Sigmoid colon (tissue), 7 donors: ENCODE measurements around the gene SLC41A1. TPM values are rescaled to one million over a fixed set of nuclear protein-coding genes. Genes with fewer than 3 reads are reported as not detected.

ENCODE experiments used
- DNase-seq: peaks from one replicate; pipeline ENCODE4 v3.0.0-alpha.2; 2019
- H3K27ac ChIP-seq, 4 donors: fragments of 200-600 bp; sonication (generic); one replicate each; pipeline ENCODE4 v1.5.1; 2016 to 2019; ENCODE audit warnings: mild to moderate bottlenecking in 1 of 4
- H3K27me3 ChIP-seq, 3 donors: fragments of 200-600 bp; sonication (generic); one replicate each; pipeline ENCODE4 v1.5.1; 2019; ENCODE audit warnings: mild to moderate bottlenecking in 1 of 3
- H3K36me3 ChIP-seq, 4 donors: fragments of 200-600 bp; sonication (generic); one replicate each; pipeline ENCODE4 v1.5.1; 2016 to 2019
- H3K4me1 ChIP-seq, 4 donors: fragments of 200-600 bp; sonication (generic); one replicate each; pipeline ENCODE4 v1.5.1; 2017 to 2019
- H3K4me3 ChIP-seq, 4 donors: fragments of 200-600 bp; sonication (generic); one replicate each; pipeline ENCODE4 v1.5.1; 2017 to 2019; ENCODE audit warnings: mild to moderate bottlenecking in 2 of 4, moderate library complexity in 1 of 4
- H3K9me3 ChIP-seq, 4 donors: fragments of 200-600 bp in 3 of 4; sonication (generic) in 3 of 4; one replicate each; pipeline versions ENCODE4 v1.5.1 to v1.6.1; 2013 to 2019
- EP300 ChIP-seq, 4 donors: sonication (generic); formaldehyde crosslinking; IDR thresholded peaks; one replicate each; pipeline ENCODE4 v1.6.1; 2017; ENCODE audit warnings: antibody characterized with exemption in 4 of 4
- POLR2A ChIP-seq, 2 donors: fragments of 450-650 bp; IDR thresholded peaks; one replicate each; pipeline ENCODE4 v1.6.1; 2016; ENCODE audit warnings: antibody characterized with exemption in 2 of 2, mild to moderate bottlenecking in 2 of 2, moderate library complexity in 2 of 2
- POLR2AphosphoS5 ChIP-seq, 4 donors: sonication (generic); formaldehyde crosslinking; IDR thresholded peaks; one replicate each; pipeline ENCODE4 v1.6.1; 2017; ENCODE audit warnings: antibody characterized with exemption in 4 of 4
- WGBS, 2 donors: extraction: QIAGEN DNeasy Blood & Tissue Kit; methylation state at CpG; one replicate each; pipeline ENCODE4 v1.1.7; 2013; 5-methylcytosine and 5-hydroxymethylcytosine counted together
- intact Hi-C: fragments of 100-400 bp; cut with DNase I; formaldehyde crosslinking; loops from one replicate; pipeline ENCODE4 v1.15.1; 2023
- polyA plus RNA-seq, 3 donors: library from polyadenylated mRNA; stranded (reverse); fragments of 200-250 nt; gene quantifications; one replicate each; pipeline ENCODE4 v1.2.3, GENCODE V29; 2013
- total RNA-seq, 4 donors: library from RNA; depleted of rRNA; stranded (reverse); fragments of >200 nt; gene quantifications; one replicate each; pipeline ENCODE4 v1.1.0, GENCODE V29; 2016
- TF ChIP-seq, protein P1 (sequence below), 4 experiments: fragments of 450-650 bp in 3 of 4; fragments of 200-600 bp in 1 of 4; IDR thresholded peaks; one replicate each; pipeline ENCODE4 v1.5.1; 2016 to 2019; ENCODE audit warnings: antibody characterized with exemption in 4 of 4, mild to moderate bottlenecking in 3 of 4, moderate library complexity in 2 of 4
- donor health status: healthy with polysubstance abuse.
- donor health status: Bipolar disorder and iron deficiency.
- donor health status: healthy.

Gene SLC41A1
- total and polyA plus RNA-seq, 7 donors: 1.8 to 46.3 (median 11.4) TPM

DNA sequence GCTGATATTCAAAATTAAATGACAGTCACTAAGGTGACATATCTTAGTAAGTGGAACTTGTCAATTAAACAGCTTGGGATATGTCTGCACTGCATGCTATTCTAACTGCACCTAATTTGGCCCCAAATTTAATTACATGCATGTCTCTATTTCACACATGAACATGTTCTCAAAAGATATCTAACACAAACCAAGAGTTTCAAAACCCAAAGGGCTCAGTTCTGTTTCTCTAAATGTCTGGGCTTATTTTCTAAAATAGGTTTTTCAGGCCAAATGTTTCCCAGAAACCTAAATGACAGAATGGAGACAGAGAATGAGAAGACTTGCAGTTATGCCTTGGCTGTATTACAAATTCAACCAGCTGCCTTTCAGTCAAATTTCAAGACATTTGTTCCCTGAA is 49.0 kb downstream of the SLC41A1 start:
- intact Hi-C loops: no loop called here
- H3K27me3 ChIP-seq: no peaks in the 10 kb centered on the region

DNA sequence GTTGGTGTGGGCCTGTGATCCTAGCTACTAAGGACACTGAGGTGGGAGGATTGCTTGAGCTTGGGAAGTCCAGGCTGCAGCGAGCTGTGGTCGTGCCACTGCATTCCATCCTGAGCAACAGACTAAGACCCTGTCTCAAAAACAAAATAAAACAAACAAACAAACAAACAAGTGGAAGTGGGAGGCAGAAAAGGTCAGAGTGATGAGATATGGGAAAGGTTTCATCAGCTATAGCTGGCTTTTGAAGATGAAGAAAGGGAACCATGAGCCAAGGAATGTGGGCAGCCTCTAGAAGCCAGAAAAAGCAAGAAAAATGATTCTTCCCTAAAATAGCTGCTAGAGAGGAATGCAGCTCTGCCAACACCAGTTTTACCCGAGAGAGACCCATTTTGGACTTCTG is 52.4 kb downstream of the SLC41A1 start:
- Histone ChIP-seq H3K4me1 (no peaks in the 10 kb centered on the region), H3K4me3 (no peak overlapping the region), H3K9me3 (no peaks in the 10 kb centered on the region), H3K27ac (no peak overlapping the region), H3K36me3 (no peaks in the 10 kb centered on the region), H3K27me3 (no peaks in the 10 kb centered on the region)
- intact Hi-C loops: no loop called here
- 73 to 83% methylated on average over 3 of the region's 3 CpGs for WGBS, 2 donors
- no peak for DNase-seq
- no peak for TF ChIP-seq POLR2A (IDR thresholded peaks at IDR 0.05)
- TF ChIP-seq POLR2AphosphoS5 (IDR thresholded peaks at IDR 0.05): no peak
- TF ChIP-seq EP300 (IDR thresholded peaks at IDR 0.05): no peak
- TF ChIP-seq, protein P1, sequence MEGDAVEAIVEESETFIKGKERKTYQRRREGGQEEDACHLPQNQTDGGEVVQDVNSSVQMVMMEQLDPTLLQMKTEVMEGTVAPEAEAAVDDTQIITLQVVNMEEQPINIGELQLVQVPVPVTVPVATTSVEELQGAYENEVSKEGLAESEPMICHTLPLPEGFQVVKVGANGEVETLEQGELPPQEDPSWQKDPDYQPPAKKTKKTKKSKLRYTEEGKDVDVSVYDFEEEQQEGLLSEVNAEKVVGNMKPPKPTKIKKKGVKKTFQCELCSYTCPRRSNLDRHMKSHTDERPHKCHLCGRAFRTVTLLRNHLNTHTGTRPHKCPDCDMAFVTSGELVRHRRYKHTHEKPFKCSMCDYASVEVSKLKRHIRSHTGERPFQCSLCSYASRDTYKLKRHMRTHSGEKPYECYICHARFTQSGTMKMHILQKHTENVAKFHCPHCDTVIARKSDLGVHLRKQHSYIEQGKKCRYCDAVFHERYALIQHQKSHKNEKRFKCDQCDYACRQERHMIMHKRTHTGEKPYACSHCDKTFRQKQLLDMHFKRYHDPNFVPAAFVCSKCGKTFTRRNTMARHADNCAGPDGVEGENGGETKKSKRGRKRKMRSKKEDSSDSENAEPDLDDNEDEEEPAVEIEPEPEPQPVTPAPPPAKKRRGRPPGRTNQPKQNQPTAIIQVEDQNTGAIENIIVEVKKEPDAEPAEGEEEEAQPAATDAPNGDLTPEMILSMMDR (IDR thresholded peaks at IDR 0.05): no peak

More for the DNA sequence above, 49.0 kb downstream of the SLC41A1 start:
- Histone ChIP-seq H3K27ac (no peak overlapping the region), H3K9me3 (no peaks in the 10 kb centered on the region), H3K4me3 (no peak overlapping the region), H3K4me1 (peaks cover 0 to 1% (median 0%) of the 10 kb centered on the region in 4 donors), H3K36me3 (no peaks in the 10 kb centered on the region)
- TF ChIP-seq, protein P1 (IDR thresholded peaks at IDR 0.05): no peak
- TF ChIP-seq POLR2AphosphoS5 (IDR thresholded peaks at IDR 0.05): no peak
- TF ChIP-seq POLR2A (IDR thresholded peaks at IDR 0.05): no peak
- TF ChIP-seq EP300 (IDR thresholded peaks at IDR 0.05): no peak
- no peak for DNase-seq

DNA sequence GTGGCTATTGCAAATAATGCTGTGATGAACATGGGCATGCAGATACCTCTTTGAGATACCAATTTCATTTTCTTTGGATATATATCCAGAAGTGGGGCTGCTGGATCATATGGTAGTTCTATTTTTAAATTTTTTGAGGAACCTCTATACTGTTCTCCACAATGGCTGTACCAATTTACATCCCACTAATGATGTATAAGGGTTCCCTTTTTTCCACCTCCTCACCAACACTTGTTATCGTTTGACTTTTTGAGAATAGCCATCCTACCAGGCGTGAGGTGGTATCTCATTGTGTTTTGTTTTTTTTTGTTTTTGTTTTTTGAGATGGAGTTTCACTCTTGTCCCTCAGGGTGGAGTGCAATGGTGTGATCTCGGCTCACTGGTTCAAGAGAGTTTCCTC is 56.4 kb downstream of the SLC41A1 start:
- WGBS, 2 donors: 93 to 94% methylated on average over 3 of the region's 3 CpGs
- no peaks in the 10 kb centered on the region for H3K4me1 ChIP-seq
- H3K9me3 ChIP-seq: no peaks in the 10 kb centered on the region
- DNase-seq: no peak
- H3K27me3 ChIP-seq: no peaks in the 10 kb centered on the region
- H3K27ac ChIP-seq: no peak overlapping the region
- TF ChIP-seq, protein P1 (IDR thresholded peaks at IDR 0.05): no peak
- TF ChIP-seq EP300 (IDR thresholded peaks at IDR 0.05) (no peak), POLR2AphosphoS5 (IDR thresholded peaks at IDR 0.05) (no peak), POLR2A (IDR thresholded peaks at IDR 0.05) (no peak)
- no peak overlapping the region for H3K4me3 ChIP-seq
- intact Hi-C loops: no loop called here
- no peaks in the 10 kb centered on the region for H3K36me3 ChIP-seq

DNA sequence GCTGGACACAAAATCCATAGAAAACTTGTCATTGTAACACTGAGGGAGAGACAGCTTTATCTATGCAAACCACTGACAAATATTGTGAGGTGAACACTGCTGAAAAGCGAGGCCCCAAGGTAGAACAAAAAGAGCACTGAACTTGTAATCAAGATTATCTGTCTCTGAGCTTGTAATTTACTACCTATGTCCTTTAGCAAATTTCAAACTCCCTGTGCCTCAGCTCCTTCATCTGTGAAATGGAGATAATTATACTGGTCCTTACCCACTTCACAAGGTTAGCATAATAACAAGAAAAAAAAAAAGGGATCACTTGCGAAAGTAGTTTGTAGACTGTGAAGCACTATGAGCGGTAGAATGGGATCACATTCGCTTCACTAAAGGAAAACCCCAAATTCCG is 58.1 kb downstream of the SLC41A1 start:
- DNase-seq: no peak
- H3K4me1 ChIP-seq: peaks cover 0 to 5% (median 0%) of the 10 kb centered on the region in 4 donors
- H3K9me3 ChIP-seq: no peaks in the 10 kb centered on the region
- H3K27me3 ChIP-seq: no peaks in the 10 kb centered on the region
- 78 to 83% methylated on average over 5 of the region's 5 CpGs for WGBS, 2 donors
- H3K4me3 ChIP-seq: no peak overlapping the region
- TF ChIP-seq POLR2A (IDR thresholded peaks at IDR 0.05) (no peak), POLR2AphosphoS5 (IDR thresholded peaks at IDR 0.05) (no peak), EP300 (IDR thresholded peaks at IDR 0.05) (no peak)
- TF ChIP-seq, protein P1 (IDR thresholded peaks at IDR 0.05): no peak
- H3K27ac ChIP-seq: no peak overlapping the region
- H3K36me3 ChIP-seq: no peaks in the 10 kb centered on the region
- intact Hi-C loops: no loop called here

DNA sequence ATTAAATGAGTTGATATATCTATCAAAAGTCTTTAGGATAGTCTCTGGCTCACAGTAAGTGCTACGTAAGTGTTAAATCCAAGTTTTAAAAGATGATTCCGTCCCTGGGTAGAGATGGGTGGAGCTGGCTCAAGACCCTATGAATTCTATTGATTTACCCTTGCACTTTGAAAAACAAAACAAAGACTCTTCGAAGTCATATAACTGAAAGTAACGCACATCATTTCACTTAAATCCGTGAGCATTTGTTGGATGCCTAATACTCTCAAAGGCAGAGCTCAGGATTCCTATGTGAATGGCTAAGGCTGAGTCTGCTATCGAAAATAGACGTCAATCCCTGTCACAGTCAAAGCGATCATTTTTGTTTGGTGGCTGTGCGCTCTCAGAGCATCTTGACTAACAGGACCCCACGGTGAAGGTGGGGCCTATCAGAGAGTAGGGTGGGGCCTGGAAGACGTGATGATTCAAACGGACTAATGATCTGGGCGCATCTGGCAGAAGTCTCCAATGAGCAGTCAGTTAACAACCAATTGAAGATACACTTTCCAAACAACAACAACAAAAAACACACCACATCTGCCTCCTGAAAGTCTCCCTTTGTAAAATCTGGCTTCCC is 61.9 kb downstream of the SLC41A1 start:
- no peaks in the 10 kb centered on the region for H3K27me3 ChIP-seq
- WGBS, 2 donors: 70 to 86% methylated on average over 13 of the region's 13 CpGs
- no peak overlapping the region for H3K27ac ChIP-seq
- DNase-seq: no peak
- peaks cover 0 to 28% (median 20%) of the 10 kb centered on the region in 4 donors for H3K4me1 ChIP-seq
- intact Hi-C loops: loop anchor here (2.0 kb wide), 1 partner anchor 24 kb away; the partner anchor contains the start of gene RAB29
- no peaks in the 10 kb centered on the region for H3K9me3 ChIP-seq
- no peaks in the 10 kb centered on the region for H3K36me3 ChIP-seq
- no peak overlapping the region for H3K4me3 ChIP-seq
- TF ChIP-seq POLR2A (IDR thresholded peaks at IDR 0.05) (no peak), EP300 (IDR thresholded peaks at IDR 0.05) (no peak), POLR2AphosphoS5 (IDR thresholded peaks at IDR 0.05) (no peak)
- TF ChIP-seq, protein P1 (IDR thresholded peaks at IDR 0.05): no peak
